ENCODE data around the gene PPP4R3A. TPM values are rescaled to one million over a fixed set of nuclear protein-coding genes. Genes with fewer than 3 reads are reported as not detected.
A peak's percentile ranks its signal among the peaks of the same experiment; 100 is the strongest.
"Not testable (repeated sequence)": the region's sequence is repeated elsewhere in the genome, so short reads cannot be mapped to it uniquely, and the experiment has no call there.

The PPP4R3A gene
- polyA plus RNA-seq (ENCODE audit: insufficient read length in 10 of 10), result 10 to 100 TPM; 54.1 to 73.2 (median 68.9) TPM
- long read RNA-seq, donor 1, full-length matches to known transcripts, result 2 of 2 reads
- long read RNA-seq, donor 1, partial matches to known transcripts, result 0 of 2 reads
- long read RNA-seq, donor 1, other reads (novel, unspliced or antisense), result 0 of 2 reads
- long read RNA-seq, donor 2, full-length matches to known transcripts, result 4 of 4 reads
- long read RNA-seq, donor 2, partial matches to known transcripts, result 0 of 4 reads
- long read RNA-seq, donor 2, other reads (novel, unspliced or antisense), result 0 of 4 reads
- long read RNA-seq, donor 3, result 0 reads
- long read RNA-seq, donor 4, full-length matches to known transcripts, result 3 of 3 reads
- long read RNA-seq, donor 4, partial matches to known transcripts, result 0 of 3 reads
- long read RNA-seq, donor 4, other reads (novel, unspliced or antisense), result 0 of 3 reads
- long read RNA-seq, donor 5, full-length matches to known transcripts, result 6 of 6 reads
- long read RNA-seq, donor 5, partial matches to known transcripts, result 0 of 6 reads
- long read RNA-seq, donor 5, other reads (novel, unspliced or antisense), result 0 of 6 reads
- long read RNA-seq, donor 6, full-length matches to known transcripts, result 5 of 5 reads
- long read RNA-seq, donor 6, partial matches to known transcripts, result 0 of 5 reads
- long read RNA-seq, donor 6, other reads (novel, unspliced or antisense), result 0 of 5 reads
- long read RNA-seq, donor 7, result 0 reads
- long read RNA-seq, donor 8, full-length matches to known transcripts, result 2 of 2 reads
- long read RNA-seq, donor 8, partial matches to known transcripts, result 0 of 2 reads
- long read RNA-seq, donor 8, other reads (novel, unspliced or antisense), result 0 of 2 reads
- long read RNA-seq, donor 9, result 0 reads

GRCh38 chr14:91510171-91511042 lies at the start of gene PPP4R3A:
Gene PPP4R3A, minus strand, starts transcription at chr14:91510310. Its CDS starts 663 bp downstream, at chr14:91509647.
- DNase-seq, result peak; percentile 97 to 99 (median 97)

DNA sequence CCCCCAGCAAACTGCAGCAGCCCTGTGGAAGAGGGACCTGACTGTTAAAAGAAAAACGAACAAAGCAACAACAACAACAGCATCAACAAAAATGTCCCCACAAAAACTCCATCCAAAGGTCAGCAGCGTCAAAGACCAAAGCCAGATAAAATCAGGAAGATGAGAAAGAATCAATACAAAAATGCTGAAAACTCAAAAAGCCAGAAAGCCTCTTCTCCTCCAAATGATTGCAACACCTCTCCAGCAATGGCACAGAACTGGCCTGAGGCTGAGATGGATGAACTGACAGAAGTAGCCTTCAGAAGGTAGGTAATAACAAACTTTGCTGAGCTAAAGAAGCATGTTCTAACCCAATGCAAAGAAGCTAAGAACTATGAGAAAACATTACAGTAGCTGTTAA lies 45.4 kb upstream of the PPP4R3A start:
- DNase-seq, result no peak

GRCh38 chr14:91554535-91555332 lies 44.6 kb upstream of the PPP4R3A start:
- DNase-seq, result no peak

DNA sequence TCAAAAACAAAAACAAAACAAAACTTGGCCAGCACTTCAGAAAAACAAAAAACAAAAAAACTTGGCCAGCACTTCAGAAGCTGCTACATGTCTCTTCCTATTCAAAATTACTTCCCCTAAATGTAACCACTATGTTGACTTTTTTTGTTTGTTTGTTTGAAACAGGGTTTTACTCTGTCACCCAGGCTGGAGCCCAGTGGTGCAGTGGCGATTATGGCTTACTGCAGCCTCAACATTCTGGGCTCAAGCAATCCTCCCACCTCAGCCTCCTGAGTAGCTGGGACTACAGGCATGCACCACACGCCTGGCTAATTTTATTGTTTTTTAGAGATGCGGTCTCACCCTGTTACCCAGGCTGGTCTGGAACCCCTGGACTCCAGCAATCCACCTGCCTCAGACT lies 38.0 kb upstream of the PPP4R3A start:
- no peak for DNase-seq

- no peak for DNase-seq
These were observed 36.0 kb upstream of the PPP4R3A start for GRCh38 chr14:91545946-91546716.

- DNase-seq, result no peak
These were observed 35.1 kb upstream of the PPP4R3A start for GRCh38 chr14:91545204-91545603.

- no peak for DNase-seq
These were observed 26.2 kb upstream of the PPP4R3A start for GRCh38 chr14:91536327-91536726.

DNA sequence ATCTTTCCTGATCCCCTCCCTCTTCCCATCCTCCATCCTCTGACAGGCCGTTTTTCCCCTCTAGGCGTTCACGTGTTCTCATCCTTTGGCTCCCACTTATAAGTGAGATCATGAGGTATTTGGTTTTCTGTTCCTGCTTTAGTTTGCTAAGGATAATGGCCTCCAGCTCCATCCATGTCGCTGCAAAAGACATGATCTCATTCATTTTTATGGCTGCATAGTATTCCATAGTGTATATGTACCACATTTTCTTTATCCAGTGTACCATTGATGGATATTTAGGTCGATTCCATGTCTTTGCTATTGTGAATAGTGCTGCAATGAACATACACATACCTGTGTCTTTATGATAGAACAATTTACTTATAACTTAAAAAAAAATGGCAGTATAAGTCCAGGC lies 23.9 kb upstream of the PPP4R3A start:
- DNase-seq, result not testable (repeated sequence)

GRCh38 chr14:91533623-91534022 lies 23.5 kb upstream of the PPP4R3A start:
- DNase-seq, result no peak

DNA sequence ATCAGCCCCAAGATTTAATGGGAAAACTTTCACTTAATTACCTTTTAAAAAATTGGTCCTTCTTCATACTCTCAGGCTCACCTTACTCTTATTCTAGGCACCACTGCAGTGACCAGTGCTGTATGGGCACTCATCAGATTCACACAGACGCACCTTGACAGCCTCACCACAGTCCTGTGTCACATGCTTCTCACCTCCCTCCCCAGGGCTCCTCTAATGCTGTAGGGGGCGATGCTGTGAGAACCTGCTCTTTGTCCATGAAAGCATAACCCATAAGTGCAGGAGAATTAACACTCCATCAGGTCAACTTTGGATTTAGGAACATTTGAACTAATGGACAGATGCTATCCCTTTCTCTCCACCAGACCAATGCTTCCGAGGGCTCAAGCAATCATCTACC lies 13.9 kb upstream of the PPP4R3A start:
- DNase-seq, result no peak

- DNase-seq, result no peak
These were observed 11.0 kb upstream of the PPP4R3A start for GRCh38 chr14:91521061-91521640.

GRCh38 chr14:91520138-91520537 lies 10.0 kb upstream of the PPP4R3A start:
- DNase-seq, result no peak

DNA sequence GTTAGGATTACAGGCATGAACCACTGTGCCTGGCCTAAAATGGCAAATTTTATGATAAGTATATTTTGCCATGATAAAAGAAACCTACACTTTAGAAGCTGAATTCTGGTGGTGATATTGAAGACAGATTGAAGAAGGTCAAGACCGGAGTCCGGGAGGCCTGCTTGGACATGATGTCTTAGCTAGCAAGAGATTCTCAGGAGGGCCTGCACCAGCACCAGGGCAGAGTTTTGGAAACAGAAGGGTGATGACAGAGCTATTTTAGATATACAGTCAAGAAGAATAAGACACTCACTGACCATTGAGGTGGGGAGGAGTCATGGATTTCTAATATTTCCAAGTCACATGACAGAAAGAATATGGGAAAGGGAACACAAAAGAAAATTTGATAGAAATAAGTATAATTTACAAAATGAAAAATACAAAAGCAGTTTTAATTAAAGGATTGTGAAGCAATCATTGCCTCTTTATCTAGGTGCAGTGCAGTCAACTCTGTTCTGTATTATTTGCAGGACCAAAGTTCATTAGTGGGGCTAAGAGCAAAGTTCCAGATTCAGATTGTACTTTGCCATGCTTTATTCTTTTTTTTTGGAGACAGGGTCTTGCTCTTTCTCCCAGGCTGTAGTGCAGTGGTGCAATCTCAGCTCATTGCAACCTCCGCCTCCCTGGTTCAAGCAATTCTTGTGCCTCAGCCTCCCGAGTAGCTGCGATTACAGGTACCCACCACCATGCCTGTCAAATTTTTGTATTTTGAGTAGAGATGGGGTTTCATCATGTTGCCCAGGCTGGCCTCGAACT lies 9.3 kb upstream of the PPP4R3A start:
- no peak for DNase-seq

GRCh38 chr14:91516663-91517388 lies 6.7 kb upstream of the PPP4R3A start:
- DNase-seq, result no peak

DNA sequence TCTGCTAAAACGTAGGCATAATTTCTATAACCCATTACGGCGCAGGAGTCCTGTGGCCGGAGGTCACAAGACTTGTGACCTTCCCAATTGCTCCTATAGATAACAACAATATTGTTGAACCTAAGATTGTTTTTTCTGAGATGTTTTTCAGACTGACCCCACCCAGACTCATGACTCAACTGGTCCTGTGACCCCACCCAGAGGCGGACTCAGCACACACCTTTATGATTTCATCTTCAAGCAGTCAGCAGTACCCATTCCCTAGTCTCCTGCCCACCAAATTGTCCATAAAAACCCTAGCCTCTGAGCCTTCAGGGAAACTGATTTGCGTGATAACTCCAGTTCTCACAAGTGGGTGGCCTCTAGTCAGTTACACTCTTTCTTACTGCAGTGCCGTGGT lies 5.9 kb upstream of the PPP4R3A start:
- no peak for DNase-seq

DNA sequence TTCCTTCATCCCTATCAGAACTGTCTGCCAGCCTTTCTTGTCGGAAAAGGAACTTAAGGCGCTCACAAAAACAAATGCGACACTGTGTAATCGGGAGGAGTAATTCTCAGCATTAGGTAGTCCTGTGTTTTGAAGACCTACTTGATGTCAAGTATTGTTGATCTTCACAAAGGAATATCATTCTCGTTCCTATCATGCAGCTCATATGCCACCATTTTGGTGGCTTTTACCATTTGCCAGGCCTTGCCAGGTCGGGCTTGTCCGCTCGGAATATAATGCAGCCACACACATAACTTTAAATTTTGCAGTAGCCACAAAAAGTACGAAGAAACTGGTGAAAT lies 903 bp upstream of the PPP4R3A start:
- DNase-seq, result no peak

- no peak for DNase-seq
These were observed 286 bp downstream of the PPP4R3A start for GRCh38 chr14:91509878-91510170.

DNA sequence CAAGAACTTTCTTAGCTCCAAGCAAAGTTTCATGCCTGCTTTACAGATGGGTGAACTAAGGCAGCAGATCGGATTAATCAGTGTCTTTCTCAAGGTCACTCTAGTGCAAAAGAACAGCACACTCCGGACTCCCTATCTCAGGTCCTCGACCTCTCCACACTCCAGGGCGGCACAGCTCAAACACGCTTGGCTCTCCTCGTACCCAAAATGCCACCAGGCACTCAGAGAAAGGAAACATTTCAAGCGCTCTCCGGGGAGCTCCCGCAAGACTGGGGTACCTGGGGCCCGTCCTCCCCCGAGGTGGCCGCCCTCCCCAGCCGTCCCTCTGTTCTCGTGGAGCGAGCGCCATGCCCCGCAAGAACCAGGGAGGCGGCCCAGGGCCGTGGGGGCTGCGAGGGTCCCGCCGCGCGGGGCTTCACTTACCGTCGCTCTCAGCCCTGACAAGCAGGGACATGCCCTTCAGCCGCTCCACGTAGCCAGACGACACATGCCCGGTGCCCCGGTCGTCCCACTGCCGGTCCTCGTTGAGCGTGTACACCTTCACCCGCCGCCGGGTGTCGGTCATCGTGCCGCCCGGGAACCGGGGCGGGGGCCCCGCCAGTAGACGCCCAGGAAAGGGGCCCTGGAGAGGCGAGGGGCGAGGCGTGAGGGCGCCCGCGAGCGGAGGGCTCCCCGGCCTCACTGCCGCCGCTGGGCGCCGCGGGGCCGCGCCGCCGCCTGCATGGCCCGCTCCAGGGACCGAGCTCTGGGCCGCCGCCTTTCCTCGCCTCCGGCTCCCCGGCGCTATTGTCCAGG lies 830 bp downstream of the PPP4R3A start:
- DNase-seq, result peak; percentile 4 to 66 (median 28)

Measured in muscle of back (tissue), 13 donors.